C1 segment of cervical spinal cord (tissue), 14 donors: Measurements from ENCODE around the gene FRAT1.
"Not testable (repeated sequence)": the region's sequence is repeated elsewhere in the genome, so short reads cannot be mapped to it uniquely, and the experiment has no call there.

ENCODE experiments used
- DNase-seq, 14 donors: peaks; one replicate each; lab custom pipeline; 2025; lab: John Stamatoyannopoulos, UW

The FRAT1 gene, protein sequence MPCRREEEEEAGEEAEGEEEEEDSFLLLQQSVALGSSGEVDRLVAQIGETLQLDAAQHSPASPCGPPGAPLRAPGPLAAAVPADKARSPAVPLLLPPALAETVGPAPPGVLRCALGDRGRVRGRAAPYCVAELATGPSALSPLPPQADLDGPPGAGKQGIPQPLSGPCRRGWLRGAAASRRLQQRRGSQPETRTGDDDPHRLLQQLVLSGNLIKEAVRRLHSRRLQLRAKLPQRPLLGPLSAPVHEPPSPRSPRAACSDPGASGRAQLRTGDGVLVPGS

DNA sequence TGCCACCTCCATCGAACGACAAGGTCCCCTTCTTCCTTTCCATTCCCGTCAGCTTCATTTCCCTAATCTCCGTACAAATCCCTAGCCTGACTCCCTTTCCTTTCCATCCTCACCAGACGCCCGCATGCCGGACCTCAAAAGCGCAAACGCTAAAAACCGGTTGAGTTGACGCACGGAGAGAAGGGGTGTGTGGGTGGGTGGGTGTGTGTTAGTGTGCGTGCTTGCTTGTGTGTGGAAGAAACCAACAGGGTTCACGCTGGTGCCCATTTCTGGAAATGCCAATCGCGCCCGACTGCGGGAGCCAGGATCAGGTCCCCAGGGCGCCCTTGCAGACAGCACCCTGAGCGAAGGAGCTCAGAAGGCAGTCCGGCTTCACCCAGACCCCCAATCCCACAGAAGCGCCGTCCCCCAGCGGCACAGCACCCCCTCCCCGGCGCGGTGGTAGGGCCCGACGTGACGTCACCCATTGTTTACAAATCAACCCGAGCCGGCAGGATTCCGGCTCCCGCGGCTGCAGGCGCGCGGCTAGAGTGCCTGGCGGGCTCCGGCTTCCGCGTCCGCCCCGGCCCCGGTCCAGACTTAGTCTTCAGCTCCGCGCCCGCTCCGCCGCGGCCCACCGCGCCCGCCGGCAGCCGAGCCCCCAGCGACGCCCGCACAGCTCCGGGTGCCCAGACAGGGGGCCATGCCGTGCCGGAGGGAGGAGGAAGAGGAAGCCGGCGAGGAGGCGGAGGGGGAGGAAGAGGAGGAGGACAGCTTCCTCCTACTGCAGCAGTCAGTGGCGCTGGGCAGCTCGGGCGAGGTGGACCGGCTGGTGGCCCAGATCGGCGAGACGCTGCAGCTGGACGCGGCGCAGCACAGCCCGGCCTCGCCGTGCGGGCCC, at the start of gene FRAT1:
TSS of gene FRAT1 (plus strand) at position 500 of the 880 bp plus-strand sequence. CDS start at position 683, 183 bp downstream.
- DNase-seq = peak; percentile 52 to 97 (median 90)

- DNase-seq = no peak
Measured at GRCh38 chr10:97270523-97271154, 48.4 kb upstream of the FRAT1 start.

DNA sequence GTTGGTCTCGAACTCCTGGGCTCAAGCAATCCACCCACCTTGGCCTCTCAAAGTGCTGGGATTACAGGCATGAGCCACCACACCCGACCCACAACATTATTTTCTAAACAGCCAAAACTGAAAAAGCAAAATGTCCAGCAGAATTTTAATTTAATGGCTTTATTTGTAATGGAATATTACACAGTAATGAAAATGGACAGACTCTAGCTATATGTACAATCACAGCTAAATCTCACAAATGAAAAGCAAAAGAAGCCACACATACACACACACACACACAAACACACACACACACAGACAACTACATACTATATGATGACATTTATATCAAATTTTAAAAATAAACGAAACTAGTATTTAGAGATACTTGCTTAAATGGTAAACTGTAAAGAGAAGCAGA, 45.4 kb upstream of the FRAT1 start:
- no peak for DNase-seq

DNA sequence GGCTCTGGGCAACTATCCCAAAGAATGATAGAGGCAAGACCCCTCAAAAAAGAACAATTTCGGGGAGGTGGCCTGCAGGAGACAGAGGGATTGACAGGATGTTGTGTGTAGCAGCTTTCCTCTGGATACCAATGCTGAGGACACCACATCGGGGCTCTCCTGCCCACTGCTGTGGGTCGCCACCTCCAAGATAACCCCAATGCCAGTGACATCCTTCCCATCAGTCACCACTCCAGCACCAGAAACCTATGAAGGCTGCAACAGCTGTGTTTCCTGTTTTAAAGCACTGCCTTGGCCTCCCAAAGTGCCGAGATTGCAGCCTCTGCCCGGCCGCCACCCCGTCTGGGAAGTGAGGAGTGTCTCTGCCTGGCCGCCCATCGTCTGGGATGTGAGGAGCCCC, 44.2 kb upstream of the FRAT1 start:
- DNase-seq = no peak

- DNase-seq = no peak
Measured at GRCh38 chr10:97277551-97277950, 41.5 kb upstream of the FRAT1 start.

DNA sequence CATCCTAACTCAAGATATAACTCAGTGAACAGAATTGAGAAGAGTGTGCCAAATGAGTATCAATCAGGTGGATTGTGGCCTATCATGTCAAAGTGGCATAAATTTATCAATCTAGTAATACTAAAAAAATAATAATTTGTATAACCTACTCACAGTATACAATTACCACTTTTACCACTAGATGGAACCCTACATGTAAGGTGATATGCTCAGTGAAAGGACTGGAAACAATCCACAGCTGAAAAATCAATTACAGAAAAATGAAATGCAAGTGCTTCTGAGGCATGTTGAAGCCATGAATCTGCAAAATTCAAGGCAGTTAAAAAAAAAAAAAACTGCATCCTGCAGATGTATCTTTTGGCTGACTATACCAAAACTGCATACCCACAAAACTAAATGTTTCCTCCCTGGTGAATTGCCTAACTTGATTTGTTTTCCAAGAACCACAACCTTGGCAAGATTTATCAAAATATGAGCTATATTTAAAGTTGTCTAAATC, 40.5 kb upstream of the FRAT1 start:
- peak in 1 of 14 donors; percentile 40 for DNase-seq

DNA sequence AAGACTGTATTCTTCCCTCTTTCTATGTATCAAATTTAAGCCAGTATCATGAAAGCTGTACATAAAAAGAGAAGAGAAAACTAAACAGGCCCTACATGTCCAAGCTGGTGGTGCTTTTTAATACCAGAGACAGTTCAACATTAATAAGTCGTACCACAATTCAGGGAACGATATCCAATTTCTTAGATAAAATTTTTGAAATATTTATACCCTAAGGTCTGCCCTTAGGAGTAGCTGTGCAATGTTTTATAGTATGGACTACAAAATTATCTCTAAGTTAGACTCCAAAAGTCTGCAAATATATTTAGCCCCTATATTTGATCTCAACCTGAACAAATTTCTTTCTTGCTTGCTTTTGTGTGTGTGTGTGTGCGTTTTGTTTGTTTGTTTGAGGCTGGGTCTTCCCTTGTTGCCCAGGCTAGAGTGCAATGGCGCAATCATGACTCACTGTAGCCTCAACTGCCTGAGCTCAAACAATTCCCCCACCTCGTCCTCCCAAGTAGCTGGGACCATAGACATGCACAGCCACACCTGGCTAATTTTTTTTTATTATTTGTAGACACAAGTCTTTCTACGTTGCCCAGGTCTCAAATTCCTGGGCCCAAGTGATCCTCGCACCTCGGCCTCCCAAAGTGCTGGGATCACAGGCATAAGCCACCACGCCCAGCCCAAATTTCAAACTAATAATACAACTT, 39.8 kb upstream of the FRAT1 start:
- no peak for DNase-seq

GRCh38 chr10:97280783-97281182, 38.3 kb upstream of the FRAT1 start:
- no peak for DNase-seq

- not testable (repeated sequence) for DNase-seq
Measured at GRCh38 chr10:97290076-97290475, 29.0 kb upstream of the FRAT1 start.

DNA sequence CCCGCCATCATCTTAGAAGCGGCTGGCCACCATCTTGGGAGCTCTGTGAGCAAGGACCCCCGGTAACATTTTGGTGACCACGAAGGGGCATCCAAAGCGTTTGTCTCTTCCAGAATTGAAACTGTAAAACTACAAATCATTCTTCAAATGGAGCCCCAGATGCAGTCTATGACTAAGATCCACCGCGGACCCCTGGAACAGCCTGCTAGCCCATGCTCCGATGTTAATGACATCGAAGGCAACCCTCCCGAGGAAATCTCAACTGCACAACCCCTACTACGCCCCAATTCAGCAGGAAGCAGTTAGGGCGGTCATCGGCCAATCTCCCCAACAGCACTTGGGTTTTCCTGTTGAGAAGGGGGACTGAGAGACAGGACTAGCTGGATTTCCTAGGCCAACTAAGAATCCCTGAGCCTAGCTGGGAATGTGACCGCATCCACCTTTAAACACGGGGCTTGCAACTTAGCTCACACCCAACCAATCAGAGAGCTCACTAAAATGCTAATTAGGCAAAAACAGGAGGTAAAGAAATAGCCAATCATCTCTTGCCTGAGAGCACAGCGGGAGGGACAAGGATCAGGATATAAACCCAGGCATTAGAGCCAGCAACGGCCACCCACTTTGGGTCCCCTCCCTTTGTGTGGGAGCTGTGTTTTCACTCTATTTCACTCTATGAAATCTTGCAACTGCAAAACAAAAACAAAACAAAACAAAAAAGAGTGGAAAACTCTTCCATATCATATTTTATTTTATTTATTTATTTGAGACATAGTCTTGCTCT, 28.3 kb upstream of the FRAT1 start:
- DNase-seq = not testable (repeated sequence)

DNA sequence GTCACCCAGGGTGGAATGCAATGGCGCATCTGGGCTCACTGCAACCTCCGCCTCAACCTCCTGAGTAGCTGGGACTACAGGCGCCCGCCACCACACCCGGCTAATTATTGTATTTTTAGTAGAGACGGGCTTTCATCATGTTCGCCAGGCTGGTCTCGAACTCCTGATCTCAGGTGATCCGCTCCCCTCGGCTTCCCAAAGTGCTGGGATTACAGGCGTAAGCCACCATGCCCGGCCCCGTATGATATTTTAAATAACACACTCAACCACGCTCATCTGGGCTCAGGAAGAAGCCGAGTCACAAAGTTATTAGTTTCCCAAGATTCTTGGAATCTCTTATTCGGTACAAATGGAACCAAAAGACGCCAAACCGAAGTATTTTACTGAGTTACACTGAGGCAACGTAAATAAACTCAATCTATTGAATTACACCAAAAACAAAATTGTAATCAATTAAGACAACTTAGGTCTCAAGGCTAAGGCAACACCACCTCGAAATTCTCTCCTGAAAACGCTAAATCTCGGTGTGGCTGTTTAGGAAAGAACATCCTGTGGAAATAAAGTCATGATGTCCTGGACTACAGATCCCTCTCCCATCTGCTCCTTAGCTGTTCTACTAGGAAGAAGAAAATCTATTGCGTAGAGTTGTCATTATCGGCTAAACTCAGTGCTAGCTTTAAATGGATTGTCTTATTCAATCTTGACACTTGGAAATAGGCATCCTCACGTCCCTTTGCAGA, 27.5 kb upstream of the FRAT1 start:
- DNase-seq = no peak

GRCh38 chr10:97292097-97292861, 26.8 kb upstream of the FRAT1 start, which contains the start of gene ARHGAP19:
Gene ARHGAP19 (minus strand): TSS chr10:97292637. CDS start chr10:97292627, 10 bp downstream.
- peak; percentile 21 to 98 (median 89) for DNase-seq

- DNase-seq = no peak
Measured at GRCh38 chr10:97292862-97293198, 26.2 kb upstream of the FRAT1 start.

DNA sequence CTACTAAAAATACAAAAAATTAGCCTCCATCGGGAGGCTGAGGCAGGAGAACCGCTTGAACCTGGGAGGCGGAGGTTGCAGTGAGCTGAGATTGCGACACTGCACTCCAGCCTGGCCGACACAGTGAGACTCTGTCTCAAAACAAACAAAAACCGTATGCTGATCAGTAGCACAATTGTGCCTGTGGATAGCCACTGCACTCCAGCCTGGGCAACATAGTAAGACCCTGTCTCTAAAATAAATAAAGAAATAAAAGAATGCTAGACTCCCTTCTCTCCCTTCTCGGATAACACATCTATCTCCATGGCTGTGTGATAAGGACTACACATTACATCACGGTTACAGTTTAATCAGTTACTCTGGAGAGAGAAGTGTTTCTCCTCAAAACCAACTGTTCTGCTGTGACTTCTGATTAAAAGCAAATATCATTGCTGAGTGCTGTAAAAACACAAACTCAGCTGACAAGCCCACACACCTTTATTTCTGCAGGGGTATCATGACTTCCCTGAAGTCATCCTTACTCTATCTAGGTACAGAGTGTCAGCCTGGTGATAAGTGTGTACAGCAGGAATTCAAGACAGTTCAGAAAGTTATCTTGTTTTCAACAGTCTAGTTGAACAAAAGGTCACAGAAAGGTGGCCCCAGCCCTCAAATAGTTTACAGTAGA, 21.4 kb upstream of the FRAT1 start:
- DNase-seq = no peak

- DNase-seq = no peak
Measured at GRCh38 chr10:97298223-97298571, 20.9 kb upstream of the FRAT1 start.

- no peak for DNase-seq
Measured at GRCh38 chr10:97300980-97301379, 18.1 kb upstream of the FRAT1 start.

GRCh38 chr10:97302088-97302791, 16.8 kb upstream of the FRAT1 start:
- no peak for DNase-seq

DNA sequence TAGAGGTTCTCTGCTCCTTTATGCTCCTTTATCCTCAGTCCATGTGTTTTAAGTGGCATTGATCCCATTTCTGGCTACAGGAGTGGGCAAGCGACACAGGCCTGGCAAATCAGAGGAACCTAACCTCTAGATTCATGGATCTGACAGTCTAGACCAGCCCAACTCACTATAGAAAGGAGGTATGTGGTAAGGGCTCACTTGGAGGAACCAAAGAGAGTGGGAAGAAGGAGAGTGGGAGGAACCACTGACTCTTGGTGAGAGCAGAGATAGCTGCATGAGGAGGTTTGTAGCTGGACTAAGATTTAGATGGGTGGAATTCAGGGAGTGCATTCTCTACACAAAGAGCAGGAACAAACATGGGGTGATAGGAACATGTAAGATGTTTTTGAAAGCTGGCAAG, 11.6 kb upstream of the FRAT1 start:
- DNase-seq = no peak
